ENCODE data around the gene PHACTR4. TPM values are rescaled to one million over a fixed set of nuclear protein-coding genes. Genes with fewer than 3 reads are reported as not detected.
A peak's percentile ranks its signal among the peaks of the same experiment; 100 is the strongest.

Gene PHACTR4
- total and polyA plus RNA-seq, 9 of the 15 experiments (the other 6 are each of a cell fraction or from before 2014, with no cell fraction given), result 6.4 to 43.6 (median 14.2) TPM

- peak; percentile 78 for TF ChIP-seq REST (IDR thresholded peaks at IDR 0.05; ENCODE audit: borderline replicate concordance)
- TF ChIP-seq REST (CRISPR knock-in tag; IDR thresholded peaks at IDR 0.05; ENCODE audit: low read depth), result peak; percentile 83; the same call in 1 of the 2 replicates
- TF ChIP-seq TCFL5 (CRISPR knock-in tag; conservative IDR thresholded peaks at IDR 0.05), result no peak
- TF ChIP-seq ZKSCAN1 (IDR thresholded peaks at IDR 0.05; ENCODE audit: low read depth, low read length), result peak; percentile 58
- TF ChIP-seq L3MBTL2 (IDR thresholded peaks at IDR 0.05), result peak; percentile 89
- TF ChIP-seq TEAD1 (CRISPR knock-in tag; IDR thresholded peaks at IDR 0.05), result peak in 1 of 2 experiments; percentile 31; a peak in 2 of 4 replicates
- no peak for TF ChIP-seq ZFP1 (CRISPR knock-in tag; IDR thresholded peaks at IDR 0.05)
- TF ChIP-seq ZBTB7A (IDR thresholded peaks at IDR 0.05; ENCODE audit: borderline replicate concordance, control insufficient read depth, low read depth, low read length), result peak; percentile 59; the same call in 1 of the 2 replicates
- peak; percentile 39; the same call in 1 of the 2 replicates for TF ChIP-seq JUN (IDR thresholded peaks at IDR 0.05; ENCODE audit: borderline replicate concordance, low read depth, low read length)
- no peak for TF ChIP-seq JUN (CRISPR knock-in tag; IDR thresholded peaks at IDR 0.05; ENCODE audit: borderline replicate concordance)
- peak; percentile 98 for TF ChIP-seq CXXC5 (CRISPR knock-in tag; IDR thresholded peaks at IDR 0.05)
- TF ChIP-seq DEAF1 (CRISPR knock-in tag; IDR thresholded peaks at IDR 0.05), result peak; percentile 83
- no peak for TF ChIP-seq ZNF184 (CRISPR knock-in tag; IDR thresholded peaks at IDR 0.05)
- no peak for TF ChIP-seq ID3 (CRISPR knock-in tag; IDR thresholded peaks at IDR 0.05)
- peak; percentile 49; the same call in 1 of the 2 replicates for TF ChIP-seq ID3 (tag; IDR thresholded peaks at IDR 0.05)
- TF ChIP-seq POLR2AphosphoS5 (IDR thresholded peaks at IDR 0.05; ENCODE audit: control insufficient read depth, insufficient read depth, low read depth, low read length), result peak; percentile 73
- TF ChIP-seq POU5F1 (IDR thresholded peaks at IDR 0.05; ENCODE audit: borderline replicate concordance, low read depth, low read length, partially characterized antibody), result peak; percentile 41
Observed at GRCh38 chr1:28518000-28518744, 148.6 kb downstream of the PHACTR4 start (continued).

Measured in K562 (cell line).